GM21576 (cell line): ENCODE measurements around the gene KCNQ1OT1.
"Not testable (repeated sequence)": the region's sequence is repeated elsewhere in the genome, so short reads cannot be mapped to it uniquely, and the experiment has no call there.

ENCODE experiments used
- ATAC-seq: cut with Tn5 transposase; IDR thresholded peaks from one replicate; pipeline ENCODE4 v1.9.1; 2021; ENCODE audit warnings: mild to moderate bottlenecking, moderate library complexity; ENCODE audit not compliant: unreplicated experiment

Gene KCNQ1OT1

DNA sequence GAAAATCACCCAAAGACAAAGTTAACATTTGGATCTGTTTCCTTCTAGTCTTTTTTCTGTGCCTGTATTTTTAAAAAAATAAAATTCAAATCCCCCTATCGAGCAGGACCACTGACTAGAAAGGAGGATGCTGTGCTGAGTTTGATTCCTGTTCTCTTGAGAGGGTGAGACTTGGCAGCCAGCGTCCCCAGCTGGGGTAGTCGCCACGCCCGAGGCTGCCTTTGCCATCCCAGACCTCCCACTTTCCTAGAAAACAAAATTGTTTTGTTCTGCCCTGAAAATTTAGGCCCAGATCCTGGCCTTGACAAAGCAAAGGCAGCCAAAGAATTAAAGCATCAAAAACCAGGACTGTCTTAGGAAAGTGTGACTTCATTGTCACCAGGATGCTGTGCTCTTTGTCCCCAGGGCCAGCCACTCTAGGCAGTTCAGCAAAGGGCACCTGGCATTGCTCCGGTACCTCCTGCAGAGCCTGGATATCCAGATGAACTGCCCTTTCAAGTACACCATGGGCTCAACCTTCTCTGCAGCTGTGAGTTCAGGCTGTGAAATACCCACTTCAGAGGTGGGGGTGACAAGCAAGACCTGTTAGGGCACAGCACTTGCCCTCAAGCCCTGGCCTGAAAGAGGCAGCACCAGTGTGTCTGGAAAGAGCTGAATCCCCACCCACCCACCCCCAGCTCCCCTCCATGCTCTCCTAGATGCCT, 44.6 kb downstream of the KCNQ1OT1 start:
- no peak for ATAC-seq

DNA sequence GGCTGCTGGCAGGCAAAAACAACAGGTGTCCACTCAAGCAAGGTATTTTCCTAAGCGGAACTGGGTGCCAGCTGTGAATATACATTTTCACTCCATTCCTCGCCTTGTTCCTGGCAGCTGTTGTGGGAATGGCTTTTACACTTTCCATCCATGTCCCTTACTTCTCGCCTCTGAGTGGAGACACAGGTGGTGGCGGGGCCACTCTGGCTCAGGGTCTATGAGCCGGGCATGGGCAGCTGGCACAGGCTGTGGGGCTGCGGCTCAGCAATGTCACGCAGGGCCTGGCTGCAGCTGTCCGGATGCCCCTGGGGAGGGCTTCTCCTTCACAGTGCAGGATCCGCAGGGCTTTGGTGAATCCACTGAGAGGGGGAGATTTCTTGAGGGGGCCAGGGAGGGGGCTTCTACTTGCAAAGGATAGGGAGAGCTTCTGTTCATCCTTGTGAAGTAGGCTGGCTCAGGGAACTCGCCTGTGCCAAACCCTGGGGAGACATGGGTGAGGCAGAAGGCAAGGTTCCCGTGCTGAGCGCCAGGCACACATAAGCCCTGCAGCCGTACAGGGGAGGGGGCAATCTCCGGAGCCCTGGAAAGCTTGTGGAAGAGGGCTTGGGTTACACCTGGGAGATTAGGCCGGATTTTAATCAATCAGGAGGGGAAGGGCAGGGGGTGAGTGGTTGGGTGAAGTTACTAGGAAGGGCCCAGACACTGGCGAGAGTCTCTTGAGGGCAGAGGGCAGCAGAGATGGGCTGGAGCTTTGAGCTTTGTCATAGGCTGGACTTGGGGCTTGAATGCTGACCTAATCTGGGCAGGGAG, 45.7 kb downstream of the KCNQ1OT1 start:
- ATAC-seq: no peak

DNA sequence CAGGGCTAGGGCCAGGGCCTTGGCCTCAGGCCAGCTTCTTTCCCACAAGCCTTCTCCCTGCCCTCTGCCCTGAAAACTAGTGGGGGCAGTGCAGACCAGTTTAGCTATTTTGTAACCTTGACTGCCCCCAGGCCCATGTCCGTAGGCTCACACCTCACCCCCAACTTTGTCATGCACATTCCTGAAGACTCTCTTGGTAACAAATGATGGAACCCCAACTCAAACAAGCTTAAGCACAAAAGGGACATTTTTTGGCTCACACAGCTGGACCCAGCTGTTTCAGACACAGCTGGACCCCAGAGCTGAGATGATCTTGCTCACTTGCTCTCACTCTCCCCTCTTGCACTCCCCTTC, 46.6 kb downstream of the KCNQ1OT1 start:
- ATAC-seq: no peak

DNA sequence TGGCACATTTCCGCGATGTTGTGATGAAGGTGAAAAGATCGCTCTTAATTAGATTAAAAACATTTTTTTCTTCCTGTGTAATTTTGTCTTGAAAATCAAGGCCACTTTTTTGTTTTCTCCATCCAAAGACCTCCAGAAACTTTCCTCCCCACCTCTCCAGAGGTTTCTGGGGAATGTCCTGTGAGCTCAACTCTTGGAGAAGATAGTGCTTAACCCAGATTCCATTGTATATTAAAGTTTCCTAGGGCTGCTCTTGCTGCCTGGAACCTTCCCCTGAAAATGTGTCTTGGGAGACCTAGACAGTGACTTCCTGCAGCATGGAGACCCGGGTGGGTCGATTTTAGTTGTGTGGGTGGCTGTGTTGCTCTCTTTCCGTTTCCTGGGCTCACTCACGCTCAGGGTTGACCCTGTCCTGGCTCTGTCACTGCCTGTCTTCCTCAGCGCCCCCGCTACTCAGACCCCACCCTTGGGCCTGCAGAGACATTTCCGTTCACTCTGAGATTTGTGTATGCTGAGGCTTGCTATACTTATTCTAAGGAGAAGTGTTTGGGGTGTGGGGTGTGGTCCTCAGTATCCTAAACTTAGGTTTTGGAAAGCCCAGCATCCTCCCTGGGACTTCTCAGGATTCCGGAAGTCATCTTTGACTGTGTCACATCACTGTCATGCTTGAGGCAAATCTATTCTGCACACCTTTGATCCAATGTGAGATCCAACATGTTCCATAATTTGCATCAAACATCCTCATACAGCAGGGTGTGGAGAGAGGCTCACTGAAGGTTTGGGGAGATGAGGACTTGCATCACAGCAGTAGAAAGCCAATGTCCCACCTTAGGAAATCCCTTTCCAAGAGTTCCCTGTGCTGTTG, 47.2 kb downstream of the KCNQ1OT1 start:
- no peak for ATAC-seq

DNA sequence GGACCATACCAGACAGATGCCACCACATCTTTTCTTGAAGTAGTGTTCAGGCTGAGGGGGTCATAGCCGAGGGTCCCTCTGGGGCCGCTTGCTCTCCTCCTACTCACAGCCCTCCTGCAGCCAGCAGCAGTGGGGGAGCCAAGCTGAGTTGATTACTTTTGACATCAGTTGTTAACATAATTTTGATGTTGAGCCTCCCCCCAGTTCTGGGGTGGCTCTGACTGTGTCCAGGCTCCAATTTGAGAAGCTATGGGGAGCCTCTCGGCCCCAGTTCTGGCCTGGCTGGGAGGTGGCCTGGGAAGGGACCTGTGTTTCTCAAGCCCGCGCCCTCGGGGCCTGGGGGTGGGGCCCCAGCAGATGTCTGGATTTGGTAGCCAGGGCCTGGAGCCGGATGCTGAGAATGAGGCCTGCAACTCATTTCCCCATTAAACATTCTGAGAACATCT, 47.9 kb downstream of the KCNQ1OT1 start:
- no peak for ATAC-seq

DNA sequence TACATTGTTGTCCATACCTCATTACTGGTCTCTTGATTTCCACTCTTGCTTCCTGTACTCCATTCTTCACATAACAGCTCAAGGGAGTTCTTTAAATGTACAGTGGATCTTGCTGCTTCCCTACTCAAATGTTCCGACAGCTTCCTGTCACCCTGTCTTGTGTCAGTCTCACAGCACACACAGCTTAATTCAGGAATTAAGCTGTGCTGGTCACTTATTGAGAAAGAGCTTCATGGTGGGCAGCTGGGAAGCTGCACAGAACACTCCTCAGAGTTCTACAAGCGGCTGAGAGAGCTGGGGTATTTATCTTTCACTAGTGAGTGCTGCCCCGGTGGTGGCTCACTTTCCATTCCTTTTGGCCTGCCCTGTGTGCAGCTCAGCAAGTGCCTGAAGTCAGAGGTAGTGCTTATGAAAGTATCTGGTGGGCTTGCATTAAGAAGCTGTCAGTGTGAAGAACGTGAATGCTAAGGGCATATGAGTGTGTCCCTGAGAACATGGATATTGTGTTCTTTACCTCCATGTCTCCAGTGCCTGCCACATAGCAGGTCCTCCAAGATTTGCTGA, 48.7 kb downstream of the KCNQ1OT1 start:
- no peak for ATAC-seq

DNA sequence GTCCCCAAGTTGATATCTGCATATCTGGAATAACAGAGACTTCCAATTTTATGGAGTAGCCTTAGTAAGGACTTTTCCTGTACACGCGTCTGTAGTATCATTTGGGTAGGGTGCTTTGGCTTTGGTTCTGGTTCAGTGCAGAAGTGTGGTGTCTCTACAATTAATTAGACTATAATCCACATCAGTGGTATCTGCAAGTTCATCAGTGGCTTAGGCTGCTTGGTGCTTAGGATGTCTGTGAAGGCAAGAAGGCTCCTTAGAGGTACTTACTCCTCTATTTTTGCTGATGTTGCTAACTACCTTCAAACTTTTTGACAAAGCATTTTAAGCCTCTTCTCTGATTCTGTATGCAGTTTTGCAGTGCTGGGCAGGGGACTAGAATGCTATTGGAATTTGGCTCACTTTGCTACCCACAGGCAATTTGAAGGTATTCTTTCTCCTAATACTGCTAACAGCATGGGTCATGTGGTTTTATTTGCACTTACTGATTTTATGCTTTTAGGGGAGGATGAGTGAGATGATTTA, 49.4 kb downstream of the KCNQ1OT1 start:
- no peak for ATAC-seq

DNA sequence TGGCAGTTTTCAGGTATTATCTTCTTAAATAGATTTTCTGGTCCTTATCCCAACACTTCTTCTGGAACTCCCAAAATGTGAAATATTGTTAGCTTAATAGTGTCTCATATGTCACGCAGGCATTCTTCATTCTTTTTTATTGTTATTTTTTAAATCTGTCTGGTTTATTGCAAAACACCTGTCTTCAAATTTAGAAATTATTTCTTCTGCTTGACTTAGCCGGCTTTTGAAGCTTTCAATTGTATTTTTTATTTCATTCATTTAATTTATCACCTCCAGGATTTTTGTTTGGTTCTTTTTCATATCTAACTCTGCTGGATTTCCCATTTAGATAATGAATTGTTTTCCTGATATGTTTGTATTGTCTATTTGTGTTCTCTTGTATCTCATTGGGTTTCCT, 49.9 kb downstream of the KCNQ1OT1 start:
- ATAC-seq: no peak

DNA sequence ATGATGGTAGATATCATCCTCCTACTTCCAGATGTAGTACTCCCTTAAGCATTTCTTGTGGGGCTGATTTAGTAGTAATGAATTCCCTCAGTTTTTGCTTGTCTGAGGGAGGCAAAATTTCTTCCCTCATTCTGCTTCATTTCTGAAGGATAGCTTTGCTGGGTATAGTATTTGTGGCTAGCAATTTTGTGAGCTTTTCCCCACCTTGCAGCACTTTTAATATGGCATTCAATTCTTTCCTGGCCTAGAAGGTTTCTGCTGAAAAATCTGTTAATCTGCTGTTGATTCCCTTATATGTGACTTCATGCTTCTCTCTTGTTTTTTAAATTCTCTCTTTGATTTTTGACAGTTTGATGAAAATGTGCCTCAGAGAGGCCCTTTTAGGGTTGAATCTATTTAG, 50.4 kb downstream of the KCNQ1OT1 start:
- ATAC-seq: no peak

DNA sequence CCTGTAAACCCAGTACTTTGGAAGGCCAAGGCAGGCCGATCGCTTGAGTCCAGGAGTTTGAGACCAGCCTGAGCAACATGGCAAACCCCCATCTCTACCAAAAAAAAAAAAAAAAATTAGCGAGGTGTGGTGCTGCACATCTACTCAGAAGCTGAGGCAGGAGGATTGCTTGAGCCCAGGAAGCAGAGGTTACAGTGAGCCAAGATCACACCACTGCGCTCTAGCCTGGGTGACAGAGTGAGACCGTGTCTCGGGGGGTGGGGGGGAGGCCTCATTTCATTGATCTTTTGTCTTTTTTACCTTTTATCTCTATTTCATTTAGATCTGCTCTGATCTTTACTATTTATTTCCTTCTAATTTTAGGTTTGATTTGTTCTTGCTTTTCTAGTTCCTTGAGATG, 51.8 kb downstream of the KCNQ1OT1 start:
- ATAC-seq: no peak

DNA sequence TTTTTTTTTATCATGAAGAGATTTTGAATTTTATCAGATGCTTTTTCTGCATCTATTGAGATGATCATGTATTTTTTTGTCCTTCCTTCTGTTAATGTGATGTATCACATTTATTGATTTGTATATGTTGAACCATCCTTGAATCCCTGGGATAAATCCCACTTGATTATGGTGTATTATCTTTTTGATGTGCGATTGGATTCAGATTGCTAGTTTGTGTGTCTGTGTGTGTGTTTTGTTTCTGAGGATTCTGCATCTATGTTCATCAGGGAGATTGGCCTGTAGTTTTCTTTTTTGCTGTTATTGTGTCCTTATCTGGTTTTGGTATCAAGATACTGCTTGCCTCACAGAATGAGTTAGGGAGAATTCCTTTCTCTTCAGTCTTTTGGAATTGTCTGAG, 52.6 kb downstream of the KCNQ1OT1 start:
- ATAC-seq: no peak

DNA sequence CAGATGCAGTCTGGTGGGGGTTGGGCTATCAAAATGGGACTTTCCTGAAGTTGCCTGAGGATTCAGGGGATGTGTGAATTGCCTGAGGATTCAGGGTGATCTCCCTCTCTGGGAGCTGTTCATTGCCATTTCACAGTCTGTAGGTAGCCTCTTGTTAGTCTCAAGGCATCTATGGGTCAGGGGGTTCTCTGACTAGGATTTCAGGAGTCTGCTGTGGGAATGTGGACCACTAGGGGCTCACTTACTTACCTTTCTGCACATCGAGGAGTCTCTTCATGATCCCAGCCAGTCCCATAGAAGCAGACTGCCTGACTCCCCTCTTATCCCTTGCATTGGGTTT, 54.0 kb downstream of the KCNQ1OT1 start:
- no peak for ATAC-seq

DNA sequence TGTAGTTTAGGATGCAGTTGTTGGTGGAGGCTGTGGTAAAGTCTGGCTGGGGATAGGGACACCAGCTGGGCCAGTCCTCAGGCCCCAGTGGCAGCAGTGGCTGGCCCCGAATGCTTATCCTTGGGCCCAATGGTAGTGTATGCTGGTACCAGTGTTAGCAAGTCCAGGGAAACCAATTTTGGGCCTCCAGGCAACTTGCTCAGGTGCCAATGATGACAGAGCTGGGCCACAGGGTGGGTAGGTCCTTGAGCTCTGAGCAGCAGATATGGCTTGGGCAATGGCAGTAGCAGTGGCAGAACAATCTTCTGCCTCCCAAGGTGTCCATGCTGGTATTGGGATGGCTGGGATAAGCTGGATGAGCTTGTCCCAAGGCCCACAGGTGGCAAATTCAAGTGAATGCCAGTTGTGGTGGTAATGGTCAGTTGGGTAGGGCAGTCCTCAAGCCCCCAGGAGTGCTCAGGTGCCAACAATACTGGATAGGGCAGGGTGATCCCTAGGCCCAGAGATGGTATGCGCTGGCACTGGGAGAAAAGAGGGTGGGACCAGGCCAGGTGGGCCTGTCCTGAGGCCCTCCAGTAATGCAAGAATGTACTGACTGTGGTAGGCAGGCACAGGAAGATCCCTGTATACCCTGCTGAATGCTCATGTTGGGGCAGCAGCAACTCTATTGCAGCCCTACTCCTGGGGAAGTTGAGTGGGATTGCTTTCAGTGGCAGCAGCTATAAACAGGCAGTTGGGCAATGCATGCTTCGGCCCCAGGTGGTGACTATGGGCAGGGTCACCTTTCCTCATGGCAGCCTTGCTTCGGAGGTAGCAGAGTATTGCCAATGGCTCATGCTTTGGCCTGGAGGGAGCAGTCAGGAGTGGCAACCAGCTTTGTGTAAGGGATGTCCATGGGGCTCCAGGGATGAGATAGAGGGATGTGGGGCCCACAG, 54.7 kb downstream of the KCNQ1OT1 start:
- ATAC-seq: no peak

DNA sequence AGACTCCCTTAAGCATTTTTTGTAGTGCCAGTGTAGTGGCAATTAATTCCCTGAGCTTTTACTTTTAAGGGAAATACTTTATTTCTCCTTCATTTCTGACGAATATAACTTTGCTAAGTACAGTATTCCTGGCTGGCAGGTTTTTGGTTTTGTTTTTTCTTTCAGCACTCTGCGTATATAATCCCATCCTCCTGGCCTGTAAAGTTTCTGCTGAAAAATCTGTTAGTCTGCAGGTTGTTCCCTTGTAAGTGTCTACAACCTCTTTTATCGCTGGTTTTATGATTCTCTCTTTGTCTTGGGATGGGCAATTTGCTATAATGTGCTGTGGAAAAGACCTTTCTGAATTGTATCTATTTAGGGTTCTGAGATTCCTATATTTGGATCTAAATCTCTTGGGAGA, 56.0 kb downstream of the KCNQ1OT1 start:
- ATAC-seq: no peak

DNA sequence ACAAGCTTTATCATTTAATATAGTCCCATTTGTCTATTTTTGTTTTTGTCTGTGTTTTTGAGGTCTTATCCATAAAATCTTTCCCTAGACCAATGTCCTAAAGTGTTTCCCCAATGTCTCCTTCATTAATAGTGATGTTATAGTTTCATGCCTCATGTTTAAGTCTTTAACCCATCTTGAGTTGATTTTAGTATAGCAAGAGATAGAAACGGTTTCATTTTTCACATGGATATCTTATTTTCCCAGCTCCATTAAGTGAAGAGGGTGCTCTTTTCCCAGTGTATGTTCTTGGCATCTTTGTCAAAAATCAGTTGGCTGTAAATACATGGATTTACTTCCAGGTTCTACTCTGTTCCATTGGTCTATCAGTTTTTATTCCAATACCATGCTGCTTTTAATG, 58.2 kb downstream of the KCNQ1OT1 start:
- no peak for ATAC-seq

DNA sequence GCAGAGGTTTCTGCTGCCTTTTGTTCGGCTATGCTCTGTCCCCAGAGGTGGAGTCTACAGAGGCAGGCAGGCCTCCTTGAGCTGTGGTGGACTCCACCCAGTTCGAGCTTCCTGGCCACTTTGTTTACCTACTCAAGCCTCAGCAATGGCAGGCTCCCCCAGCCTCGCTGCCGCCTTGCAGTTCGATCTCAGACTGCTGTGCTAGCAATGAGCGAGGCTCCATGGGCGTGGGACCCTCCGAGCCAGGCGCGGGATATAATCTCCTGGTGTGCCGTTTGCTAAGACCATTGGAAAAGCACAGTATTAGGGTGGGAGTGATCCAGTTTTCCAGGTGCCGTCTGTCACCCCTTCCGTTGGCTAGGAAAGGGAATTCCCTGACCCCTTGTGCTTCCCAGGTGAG, 60.0 kb downstream of the KCNQ1OT1 start:
- ATAC-seq: not testable (repeated sequence)

DNA sequence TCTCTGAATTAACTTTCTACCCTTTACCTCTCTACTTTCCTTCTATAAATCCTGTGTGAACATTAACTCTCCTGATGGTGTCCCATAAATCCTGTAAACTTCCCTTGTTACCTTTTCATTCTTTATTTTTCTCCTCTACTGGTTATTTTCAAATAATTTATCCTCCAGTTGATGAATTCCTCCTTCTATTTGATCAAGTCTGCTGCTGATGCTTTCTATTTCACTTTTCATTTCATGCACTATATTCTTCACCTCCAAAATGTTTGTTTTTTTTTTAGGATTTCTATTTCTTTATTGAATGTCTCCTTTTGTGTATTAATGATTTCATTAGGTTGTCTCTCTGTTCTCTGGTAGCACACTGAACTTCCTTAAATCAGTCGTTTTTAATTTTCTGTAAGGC, 68.6 kb downstream of the KCNQ1OT1 start:
- ATAC-seq: no peak

DNA sequence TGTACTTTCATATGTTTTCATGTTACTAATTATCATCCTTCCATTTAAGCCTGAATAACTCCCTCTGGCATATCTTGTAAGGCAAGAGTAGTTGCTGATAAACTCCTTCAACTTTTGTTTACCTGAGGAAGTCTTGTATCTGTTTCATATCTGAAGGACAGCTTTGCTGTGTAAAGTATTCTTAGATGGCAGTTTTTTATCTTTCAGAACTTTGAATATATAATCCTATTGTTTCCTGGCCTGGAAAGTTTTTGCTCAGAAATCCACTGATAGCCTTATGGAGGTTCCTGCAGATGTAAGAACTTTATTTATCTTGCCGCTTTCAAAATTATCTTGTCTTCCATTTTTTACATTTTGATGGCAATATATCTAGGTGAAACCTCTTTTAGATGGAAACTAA, 69.1 kb downstream of the KCNQ1OT1 start:
- no peak for ATAC-seq

DNA sequence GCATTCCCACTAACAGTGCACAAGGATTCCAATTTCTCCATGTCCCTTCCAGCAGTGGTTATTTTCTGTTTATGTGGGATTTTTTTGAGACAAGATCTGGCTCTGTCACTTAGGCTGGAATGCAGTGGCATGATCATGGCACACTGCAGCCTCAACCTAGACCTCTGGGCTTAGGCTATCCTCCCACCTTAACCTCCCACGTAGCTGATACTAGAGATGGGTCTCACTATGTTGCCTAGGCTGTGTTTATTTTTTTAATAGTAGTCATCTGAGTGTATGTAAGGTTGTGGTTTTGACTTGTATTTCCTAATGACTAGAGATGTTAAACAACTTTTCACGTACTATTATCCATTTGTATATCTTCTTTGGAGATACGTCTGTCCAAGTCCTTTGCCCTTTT, 74.6 kb downstream of the KCNQ1OT1 start:
- ATAC-seq: no peak

DNA sequence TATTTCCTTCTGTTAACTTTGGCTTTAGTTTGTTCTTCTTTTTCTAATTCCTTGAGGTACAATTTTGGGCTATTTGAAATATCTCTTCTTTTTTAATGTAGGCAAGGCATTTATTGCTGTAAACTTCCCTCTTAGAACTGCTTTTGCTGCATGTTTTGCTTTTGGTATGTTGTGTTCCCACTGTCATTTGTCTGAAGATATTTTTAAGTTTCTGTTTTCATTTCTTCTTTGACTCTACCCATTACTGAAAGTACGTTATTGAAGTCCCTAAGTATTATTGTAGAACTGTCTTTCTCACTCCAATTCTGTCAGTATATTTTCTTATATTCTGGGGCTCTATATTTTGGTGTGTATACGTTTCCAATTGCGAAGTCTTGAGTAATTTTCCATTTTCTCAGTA, 77.9 kb downstream of the KCNQ1OT1 start:
- no peak for ATAC-seq
